ES-I3 (cell line): ENCODE measurements around the gene KRTAP5-7.

Experiments
- H3K36me3 ChIP-seq: 2 replicates; pipeline ENCODE4 v1.6.1; 2013; ENCODE audit warnings: mild to moderate bottlenecking, low read length, control low read depth, moderate library complexity; ENCODE audit not compliant: insufficient read depth
- H3K4me1 ChIP-seq: 2 replicates; pipeline ENCODE4 v1.6.1; 2013; ENCODE audit warnings: mild to moderate bottlenecking, control low read depth, low read length; ENCODE audit not compliant: insufficient read depth
- H3K9ac ChIP-seq: 2 replicates; pipeline ENCODE4 v1.6.1; 2013; ENCODE audit warnings: low read depth, mild to moderate bottlenecking, low read length, moderate library complexity
- H3K9me3 ChIP-seq: 2 replicates; pipeline ENCODE4 v1.6.1; 2013; ENCODE audit warnings: mild to moderate bottlenecking, low read length, moderate library complexity; ENCODE audit not compliant: control insufficient read depth, insufficient read depth

The KRTAP5-7 gene

DNA sequence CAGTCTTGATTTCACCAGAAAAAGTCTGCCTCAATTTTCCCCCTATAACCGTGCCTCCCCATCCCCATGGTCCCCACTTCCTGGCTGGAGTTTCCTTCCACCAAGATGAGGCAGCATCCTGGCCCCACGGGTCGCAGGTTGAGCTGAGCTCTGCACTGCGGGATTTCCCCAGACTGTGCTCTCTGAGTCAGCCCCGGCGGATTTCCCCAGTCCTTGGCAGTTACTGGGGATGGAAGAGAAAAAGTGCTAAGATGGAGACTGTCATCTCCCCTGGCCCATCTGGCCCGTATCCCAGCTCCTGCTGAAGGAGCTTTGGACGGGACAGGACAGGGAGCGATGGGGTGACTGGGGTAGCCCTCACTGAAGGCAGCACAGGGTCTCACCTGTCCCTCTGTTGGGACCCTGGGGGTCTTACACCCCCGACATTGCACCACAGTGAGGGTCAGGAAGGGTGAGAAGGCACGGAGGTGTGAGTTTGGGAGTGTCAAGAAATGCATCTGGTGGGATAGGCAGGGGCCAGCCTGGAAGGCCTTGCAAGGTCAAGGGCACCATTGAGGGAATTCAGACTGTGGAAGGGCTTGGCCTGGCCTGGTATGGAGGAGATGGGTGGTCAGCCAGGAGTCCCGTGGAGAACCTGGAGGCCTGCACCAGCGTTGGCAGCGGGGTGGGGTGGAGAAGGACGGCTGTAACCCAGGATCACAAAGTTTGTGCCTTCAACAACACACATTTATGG lies 37.6 kb upstream of the KRTAP5-7 start:
- no peaks in the 10 kb centered on the region for H3K9me3 ChIP-seq
- no peak overlapping the region for H3K9ac ChIP-seq
- peaks cover 4% of the 10 kb centered on the region; the same call in 1 of the 2 replicates for H3K36me3 ChIP-seq
- peaks cover 14% of the 10 kb centered on the region; the same call in 1 of the 2 replicates for H3K4me1 ChIP-seq

DNA sequence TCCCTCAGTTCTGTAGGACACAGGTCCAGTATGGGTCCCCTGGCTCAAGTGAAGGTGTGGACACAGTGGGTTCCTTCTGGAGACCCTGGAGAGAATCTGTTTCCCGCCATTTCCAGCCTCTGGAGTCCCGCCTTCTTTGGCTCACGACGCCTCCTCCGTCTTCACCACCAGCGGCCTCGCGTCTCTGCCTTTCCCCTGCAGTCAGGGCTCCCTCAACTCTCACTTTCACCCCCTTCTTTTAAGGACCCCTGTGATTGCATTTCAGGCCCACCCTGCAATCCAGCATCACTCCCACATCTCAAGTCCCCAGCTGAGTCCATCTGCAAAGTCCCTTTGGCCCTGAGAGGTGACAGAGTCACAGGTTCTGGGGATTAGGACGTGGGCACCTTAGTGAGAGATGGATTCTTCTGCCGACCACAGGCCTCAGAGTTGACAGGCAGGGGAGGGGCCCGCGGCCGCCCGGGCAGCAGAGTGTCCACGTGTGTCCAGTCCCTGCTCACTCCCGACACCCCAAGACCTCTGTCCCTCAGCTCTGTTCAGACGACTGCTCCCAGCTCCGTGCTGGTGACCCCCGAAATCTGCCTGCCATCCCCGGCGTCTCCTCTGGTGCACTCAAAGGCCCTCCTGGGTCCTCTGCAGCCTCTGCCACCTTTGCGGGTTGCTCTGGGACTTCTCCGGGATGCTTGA lies 36.9 kb upstream of the KRTAP5-7 start:
- no peaks in the 10 kb centered on the region for H3K9me3 ChIP-seq
- H3K36me3 ChIP-seq: peaks cover 4% of the 10 kb centered on the region; the same call in 1 of the 2 replicates
- H3K4me1 ChIP-seq: peaks cover 14% of the 10 kb centered on the region; the same call in 1 of the 2 replicates
- H3K9ac ChIP-seq: no peak overlapping the region

DNA sequence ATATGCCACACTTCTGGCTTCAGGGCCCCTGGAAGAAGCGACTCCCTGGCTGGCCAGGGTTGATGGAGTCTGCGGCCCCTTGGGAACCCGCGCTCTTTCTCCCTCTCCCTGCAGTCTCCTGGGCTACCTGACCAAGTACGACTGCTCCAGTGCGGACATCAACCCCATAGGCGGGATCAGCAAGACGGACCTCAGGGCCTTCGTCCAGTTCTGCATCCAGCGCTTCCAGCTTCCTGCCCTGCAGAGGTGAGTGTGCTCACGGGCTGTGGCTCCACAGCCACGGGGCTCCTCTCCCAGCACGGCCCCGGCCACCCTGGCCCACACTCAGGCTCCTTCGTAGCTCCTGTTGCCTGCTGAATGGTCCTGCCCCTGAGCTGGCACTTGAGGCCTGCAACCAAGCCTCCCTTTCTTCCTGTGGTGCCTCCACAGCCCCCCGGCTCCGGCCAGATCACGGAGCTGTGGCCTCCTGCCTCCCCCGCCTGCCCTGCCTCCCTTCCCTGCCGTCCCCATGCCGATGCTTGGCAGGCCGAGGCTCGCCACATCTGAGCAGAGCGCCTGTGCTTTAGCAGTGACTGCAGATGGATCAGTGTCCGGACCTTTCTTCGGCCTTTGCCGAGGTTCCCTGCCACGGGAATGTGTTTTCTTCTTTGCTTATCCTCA lies 36.2 kb upstream of the KRTAP5-7 start:
- Histone ChIP-seq H3K4me1 (peaks cover 14% of the 10 kb centered on the region; the same call in 1 of the 2 replicates), H3K9ac (no peak overlapping the region), H3K9me3 (no peaks in the 10 kb centered on the region), H3K36me3 (peaks cover 4% of the 10 kb centered on the region; the same call in 1 of the 2 replicates)

DNA sequence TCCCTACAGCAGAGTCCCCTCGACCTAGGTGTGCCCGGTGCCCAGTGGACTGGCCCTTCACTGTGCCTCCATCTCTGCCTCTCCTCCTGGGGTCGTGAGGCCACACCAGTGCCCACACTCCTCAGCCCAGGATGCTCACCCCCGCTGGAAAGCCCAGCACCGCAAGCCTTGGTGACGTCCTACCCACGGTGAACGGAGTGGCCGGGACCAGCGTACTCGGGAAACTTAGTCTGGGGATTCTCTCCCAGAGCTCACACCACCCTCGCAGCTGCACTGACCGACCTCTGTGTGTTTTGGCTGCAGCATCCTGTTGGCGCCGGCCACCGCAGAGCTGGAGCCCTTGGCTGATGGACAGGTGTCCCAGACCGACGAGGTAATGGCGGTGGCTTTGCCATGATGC lies 35.5 kb upstream of the KRTAP5-7 start:
- peaks cover 14% of the 10 kb centered on the region; the same call in 1 of the 2 replicates for H3K4me1 ChIP-seq
- peaks cover 4% of the 10 kb centered on the region; the same call in 1 of the 2 replicates for H3K36me3 ChIP-seq
- H3K9ac ChIP-seq: no peak overlapping the region
- H3K9me3 ChIP-seq: no peaks in the 10 kb centered on the region

DNA sequence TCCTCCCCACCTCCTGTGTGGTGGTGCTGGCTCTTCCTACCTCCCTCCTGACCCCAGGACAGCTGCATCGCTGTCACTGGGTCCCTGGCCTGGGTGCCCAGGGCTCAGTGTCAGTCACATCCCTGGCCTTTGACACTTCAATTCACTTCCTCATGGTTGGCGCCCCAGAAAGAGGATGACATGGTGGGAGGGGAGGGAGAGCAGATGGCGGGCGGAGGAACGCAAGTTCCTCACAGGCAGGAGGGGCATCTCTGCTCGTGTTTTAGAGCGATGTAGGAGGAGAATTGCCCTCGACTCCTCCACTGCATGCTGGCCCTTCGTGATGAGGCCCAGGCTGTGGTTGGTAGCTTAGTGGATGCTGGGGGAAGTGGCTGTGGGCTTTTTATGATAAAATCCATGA lies 35.1 kb upstream of the KRTAP5-7 start:
- Histone ChIP-seq H3K9ac (no peak overlapping the region), H3K36me3 (peaks cover 4% of the 10 kb centered on the region; the same call in 1 of the 2 replicates), H3K4me1 (peaks cover 14% of the 10 kb centered on the region; the same call in 1 of the 2 replicates), H3K9me3 (no peaks in the 10 kb centered on the region)

DNA sequence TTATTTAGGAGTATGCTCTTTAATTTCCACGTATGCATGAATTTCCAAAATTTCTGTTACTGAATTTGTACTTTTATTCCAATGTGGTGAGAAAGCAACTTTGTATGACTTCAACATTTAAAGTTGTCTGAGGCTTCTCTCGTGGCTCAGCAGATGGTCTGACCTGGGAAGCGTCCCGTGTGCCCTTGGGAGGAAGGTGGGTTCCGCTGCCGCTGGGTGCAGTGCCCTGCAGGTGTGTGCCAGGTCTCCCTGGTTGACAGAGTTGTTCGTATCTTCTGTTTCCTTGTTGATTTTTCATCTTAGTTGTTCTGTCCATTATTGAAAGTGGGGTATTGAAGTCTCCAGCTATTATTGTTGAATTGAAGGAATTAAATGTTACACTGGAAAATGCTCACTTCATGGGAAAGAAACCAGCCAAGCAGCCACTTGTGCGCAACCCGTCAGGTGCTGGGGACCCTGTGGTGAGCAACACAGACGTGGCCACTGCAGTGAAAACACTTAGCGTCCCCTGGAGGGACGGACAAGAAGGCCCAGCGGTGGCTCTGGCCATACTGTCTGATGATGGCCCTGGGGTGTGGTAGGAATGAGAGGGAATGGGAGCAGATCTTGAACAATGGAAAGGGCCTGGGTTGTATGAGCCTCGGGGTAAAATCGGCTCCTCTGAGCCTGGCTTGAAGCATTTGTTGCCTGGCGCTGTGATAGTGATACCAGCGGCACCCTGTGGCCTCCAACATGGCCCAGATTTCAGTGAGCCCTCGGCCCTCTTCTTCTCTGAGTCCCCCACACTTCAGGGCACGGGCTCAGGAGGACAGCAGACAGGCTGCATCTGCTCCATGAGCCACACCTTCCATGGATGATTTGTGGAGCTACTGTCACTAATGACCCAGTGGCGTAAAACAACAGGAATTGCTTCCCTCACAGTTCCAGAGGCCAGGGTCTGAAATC lies 31.5 kb upstream of the KRTAP5-7 start:
- Histone ChIP-seq H3K9me3 (no peaks in the 10 kb centered on the region), H3K9ac (no peak overlapping the region), H3K36me3 (peaks cover 4% of the 10 kb centered on the region; the same call in 1 of the 2 replicates), H3K4me1 (no peaks in the 10 kb centered on the region)

DNA sequence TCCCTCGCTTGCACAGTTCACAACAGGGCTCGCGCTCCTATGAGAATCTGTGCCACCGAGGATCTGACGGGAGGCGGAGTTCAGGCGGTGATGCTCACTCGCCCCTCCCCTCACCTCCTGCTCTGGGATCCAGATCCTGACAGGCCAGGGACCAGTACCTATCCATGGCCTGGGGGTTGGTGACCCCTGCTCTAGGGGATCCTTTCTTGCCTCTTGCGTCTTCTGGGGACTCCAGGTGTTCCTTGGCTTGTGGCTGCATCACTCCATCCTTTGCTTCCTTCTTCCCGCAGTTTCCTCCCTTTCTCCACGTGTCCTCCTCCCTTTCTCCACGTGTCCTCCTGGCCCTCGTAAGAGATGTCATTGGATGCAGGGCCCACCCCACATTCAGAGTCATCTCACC lies 30.6 kb upstream of the KRTAP5-7 start:
- H3K9ac ChIP-seq: no peak overlapping the region
- no peaks in the 10 kb centered on the region for H3K9me3 ChIP-seq
- H3K36me3 ChIP-seq: peaks cover 4% of the 10 kb centered on the region; the same call in 1 of the 2 replicates
- no peaks in the 10 kb centered on the region for H3K4me1 ChIP-seq

DNA sequence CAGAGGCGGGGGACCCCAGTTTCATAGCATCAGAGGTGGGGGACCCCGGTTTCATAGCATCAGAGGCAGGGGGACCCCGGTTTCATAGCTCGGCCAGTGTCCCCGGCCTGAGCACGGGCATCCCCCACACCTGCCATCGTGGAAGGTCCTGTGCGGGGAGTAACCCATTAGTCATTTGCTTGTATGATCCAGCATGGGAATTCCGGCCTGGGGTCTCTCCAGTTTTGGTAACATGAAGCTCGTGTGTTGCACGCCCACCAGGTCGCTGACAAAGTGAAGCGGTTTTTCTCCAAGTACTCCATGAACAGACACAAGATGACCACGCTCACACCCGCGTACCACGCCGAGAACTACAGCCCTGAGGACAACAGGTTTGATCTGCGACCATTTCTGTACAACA lies 29.0 kb upstream of the KRTAP5-7 start:
- H3K36me3 ChIP-seq: peaks cover 4% of the 10 kb centered on the region; the same call in 1 of the 2 replicates
- no peaks in the 10 kb centered on the region for H3K9me3 ChIP-seq
- H3K4me1 ChIP-seq: no peaks in the 10 kb centered on the region
- no peak overlapping the region for H3K9ac ChIP-seq

DNA sequence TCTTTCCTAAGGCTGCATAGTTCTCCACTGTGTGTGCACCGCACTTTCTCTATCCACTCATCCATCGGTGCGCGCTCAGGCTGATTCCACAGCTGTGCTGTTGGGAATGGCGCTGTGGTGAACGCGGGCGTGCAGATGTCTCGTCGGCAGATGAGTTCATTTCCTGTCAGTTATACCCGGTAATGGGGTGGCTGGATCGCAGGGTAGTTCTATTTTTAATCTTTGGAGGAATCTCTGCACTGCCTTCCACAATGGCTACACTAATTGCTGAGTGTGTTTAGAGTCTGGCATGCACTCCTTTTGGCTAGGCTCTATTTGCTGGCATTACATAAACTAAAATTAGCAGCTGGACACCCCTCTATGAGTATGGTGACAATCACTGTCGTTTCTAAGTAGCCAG lies 27.9 kb upstream of the KRTAP5-7 start:
- Histone ChIP-seq H3K36me3 (peaks cover 4% of the 10 kb centered on the region; the same call in 1 of the 2 replicates), H3K9ac (no peak overlapping the region), H3K4me1 (no peaks in the 10 kb centered on the region), H3K9me3 (no peaks in the 10 kb centered on the region)

DNA sequence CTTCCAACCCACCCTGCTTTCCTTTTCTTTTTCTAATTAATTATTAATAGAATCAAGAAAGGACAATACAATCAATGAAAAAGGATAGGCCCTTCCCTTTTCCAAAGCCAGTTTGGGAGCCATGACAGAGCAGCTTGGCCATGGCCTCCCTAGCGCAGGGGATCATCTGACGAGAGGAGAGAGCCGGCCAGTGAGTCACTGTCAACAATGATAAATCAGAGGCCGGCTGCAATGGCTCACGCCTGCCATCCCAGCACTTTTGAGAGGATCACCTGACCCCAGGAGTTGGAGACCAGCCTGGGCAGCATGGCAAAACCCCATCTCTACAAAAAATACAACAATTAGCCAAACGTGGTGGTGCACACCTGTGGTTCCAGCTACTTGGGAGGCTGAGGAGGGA lies 27.5 kb upstream of the KRTAP5-7 start:
- Histone ChIP-seq H3K4me1 (no peaks in the 10 kb centered on the region), H3K9me3 (no peaks in the 10 kb centered on the region), H3K36me3 (peaks cover 4% of the 10 kb centered on the region; the same call in 1 of the 2 replicates), H3K9ac (no peak overlapping the region)

DNA sequence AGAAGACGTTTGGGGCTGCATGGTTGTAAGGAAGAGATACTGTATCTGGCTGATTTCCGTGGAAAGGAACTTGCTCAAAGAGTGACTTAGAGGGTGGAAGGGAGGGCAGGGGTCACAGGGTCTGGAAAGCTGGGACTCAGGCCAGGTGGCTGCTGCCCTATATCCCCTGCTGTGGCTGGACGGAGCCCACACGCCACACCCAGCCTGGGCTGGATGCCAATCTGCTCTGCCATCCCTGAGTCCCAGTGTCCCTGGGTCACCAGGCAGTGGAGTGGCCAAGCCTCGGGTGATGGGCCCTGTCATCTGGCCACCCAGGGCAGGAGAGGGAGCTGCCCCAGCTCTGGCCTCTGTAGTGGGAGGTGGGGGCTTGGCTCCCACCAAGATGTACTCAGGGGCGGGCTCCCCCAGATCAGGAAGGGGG lies 26.5 kb upstream of the KRTAP5-7 start:
- H3K4me1 ChIP-seq: 0 out of 2 replicates have a peak, but pooled peaks cover 4% of the 10 kb centered on the region
- peaks cover 2% of the 10 kb centered on the region; the same call in 1 of the 2 replicates for H3K36me3 ChIP-seq
- H3K9ac ChIP-seq: no peak overlapping the region
- H3K9me3 ChIP-seq: no peaks in the 10 kb centered on the region

DNA sequence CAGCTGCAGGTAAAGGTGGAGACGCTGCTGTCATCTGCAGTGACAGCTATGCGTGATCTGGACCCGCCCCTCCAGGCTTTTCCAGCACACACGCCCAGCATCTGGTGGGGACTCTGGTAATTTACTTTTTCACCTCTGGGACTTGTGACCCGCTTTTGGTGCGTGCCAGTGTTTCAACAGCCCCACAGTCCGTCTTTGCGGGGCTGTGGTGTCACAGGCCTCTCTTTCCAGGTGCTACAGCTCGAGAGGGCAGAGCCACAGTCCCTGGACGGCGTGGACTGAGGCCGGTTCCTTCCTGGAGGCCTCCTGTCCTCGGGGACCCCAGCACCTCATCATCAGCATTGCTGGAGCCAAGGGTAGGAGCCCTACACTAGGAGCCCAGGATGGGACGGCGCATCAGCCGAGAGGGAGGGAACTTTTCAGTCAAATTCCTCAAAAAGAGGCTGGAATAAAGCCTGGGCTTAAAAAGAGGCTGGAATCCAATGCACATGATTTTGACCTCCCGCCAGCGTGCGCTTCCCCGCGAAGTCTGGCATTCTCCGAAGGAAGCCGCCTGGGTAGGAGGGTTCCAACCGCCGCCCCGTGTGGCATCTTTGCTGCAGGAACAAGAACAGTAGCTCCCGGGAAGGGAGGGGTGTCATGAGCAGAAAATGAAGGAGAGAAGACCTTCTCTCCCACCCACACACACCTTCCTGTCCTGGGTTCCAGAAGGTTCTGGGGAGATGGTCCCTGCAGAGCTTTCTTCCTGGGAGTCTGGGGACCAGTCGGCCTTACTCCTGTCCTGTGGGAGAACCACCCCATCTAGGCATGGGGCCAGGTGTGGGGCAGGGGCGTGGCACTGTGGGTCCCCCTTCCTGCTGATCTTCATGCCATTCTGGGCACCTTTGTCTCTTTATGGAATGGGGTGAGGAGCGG lies 25.7 kb upstream of the KRTAP5-7 start:
- no peaks in the 10 kb centered on the region for H3K9me3 ChIP-seq
- 0 out of 2 replicates have a peak, but pooled peaks cover 4% of the 10 kb centered on the region for H3K4me1 ChIP-seq
- H3K36me3 ChIP-seq: no peaks in the 10 kb centered on the region
- no peak overlapping the region for H3K9ac ChIP-seq

DNA sequence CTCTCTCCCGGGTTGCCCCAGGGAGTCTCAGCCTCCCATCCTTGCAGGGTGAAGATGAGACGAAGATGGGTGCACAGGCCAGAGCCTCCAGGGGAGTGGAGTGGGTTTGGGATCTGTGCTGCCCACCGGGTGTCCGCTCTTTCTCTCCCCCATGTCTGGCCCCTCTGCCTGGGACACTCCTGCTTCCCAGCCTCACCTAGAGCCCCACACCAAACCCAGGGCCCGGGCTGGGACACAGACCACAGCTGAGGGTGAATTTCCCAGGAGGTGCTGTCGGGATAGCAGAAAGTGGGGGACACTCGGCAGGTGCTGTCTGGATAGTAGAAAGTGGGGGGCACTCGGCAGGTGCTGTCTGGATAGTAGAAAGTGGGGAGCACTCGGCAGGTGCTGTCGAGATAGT lies 25.0 kb upstream of the KRTAP5-7 start:
- Histone ChIP-seq H3K36me3 (no peaks in the 10 kb centered on the region), H3K9ac (no peak overlapping the region), H3K9me3 (peaks cover 4% of the 10 kb centered on the region; the same call in 1 of the 2 replicates), H3K4me1 (0 out of 2 replicates have a peak, but pooled peaks cover 4% of the 10 kb centered on the region)
